ENCODE results near the gene LYPD3.

The LYPD3 gene

DNA sequence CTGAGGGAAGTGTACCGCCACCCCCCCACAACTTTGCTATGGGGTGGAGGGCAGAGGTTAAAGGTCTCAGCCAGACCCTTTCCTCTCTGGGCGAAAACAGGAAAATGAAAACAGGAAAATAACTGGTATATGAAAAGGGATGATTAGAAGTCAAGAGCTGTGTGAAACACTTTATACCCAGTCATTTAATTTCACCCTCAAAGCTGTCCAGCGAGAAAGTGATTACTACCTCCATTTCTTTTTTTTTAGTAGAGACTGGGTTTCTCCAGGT is 39.7 kb upstream of the LYPD3 start:
- peak overlapping the region in 1 of 2 donors; percentile 90 for H3K27ac ChIP-seq
- TF ChIP-seq, protein P1, sequence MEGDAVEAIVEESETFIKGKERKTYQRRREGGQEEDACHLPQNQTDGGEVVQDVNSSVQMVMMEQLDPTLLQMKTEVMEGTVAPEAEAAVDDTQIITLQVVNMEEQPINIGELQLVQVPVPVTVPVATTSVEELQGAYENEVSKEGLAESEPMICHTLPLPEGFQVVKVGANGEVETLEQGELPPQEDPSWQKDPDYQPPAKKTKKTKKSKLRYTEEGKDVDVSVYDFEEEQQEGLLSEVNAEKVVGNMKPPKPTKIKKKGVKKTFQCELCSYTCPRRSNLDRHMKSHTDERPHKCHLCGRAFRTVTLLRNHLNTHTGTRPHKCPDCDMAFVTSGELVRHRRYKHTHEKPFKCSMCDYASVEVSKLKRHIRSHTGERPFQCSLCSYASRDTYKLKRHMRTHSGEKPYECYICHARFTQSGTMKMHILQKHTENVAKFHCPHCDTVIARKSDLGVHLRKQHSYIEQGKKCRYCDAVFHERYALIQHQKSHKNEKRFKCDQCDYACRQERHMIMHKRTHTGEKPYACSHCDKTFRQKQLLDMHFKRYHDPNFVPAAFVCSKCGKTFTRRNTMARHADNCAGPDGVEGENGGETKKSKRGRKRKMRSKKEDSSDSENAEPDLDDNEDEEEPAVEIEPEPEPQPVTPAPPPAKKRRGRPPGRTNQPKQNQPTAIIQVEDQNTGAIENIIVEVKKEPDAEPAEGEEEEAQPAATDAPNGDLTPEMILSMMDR (IDR thresholded peaks at IDR 0.05): no peak

DNA sequence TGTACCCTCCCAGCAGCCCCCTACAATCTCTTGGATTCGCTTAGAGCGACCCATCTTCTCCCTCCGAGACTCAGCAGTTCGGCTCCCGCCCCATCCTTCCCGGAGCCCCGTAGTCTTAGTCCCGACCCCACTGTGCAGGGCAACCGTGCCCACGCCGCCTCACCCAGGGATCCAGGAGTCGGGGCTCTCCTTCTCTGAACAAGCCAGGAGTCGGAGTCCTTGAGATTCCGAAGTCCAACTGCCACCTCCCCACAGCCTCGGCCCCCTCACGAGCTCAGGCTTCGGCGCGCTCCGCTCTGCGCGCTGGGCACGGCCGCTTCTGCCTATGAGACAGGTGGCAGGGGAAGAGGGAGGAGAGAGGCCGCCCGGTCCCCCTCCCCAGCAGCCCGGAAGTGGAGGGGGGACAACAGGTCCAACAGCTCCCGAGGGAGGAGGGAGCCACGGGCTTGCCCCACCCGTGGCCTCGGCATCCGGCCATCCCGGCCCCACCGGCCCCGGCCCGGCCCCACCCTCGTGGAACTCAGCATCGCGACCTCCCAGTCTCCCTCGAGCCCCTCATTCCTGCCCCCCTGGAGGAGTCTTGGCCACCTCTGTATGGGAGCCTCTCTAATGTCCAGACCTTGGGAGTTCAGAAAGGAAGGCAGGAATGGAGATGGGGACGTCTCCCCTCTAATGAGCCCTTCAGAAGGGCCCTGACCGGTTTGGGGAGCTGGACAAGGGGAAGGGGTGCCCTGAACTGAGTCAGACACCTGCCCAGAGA is 39.2 kb upstream of the LYPD3 start, which contains the start of gene PHLDB3:
TSS of gene PHLDB3 (minus strand) at position 321 of the 760 bp plus-strand sequence. CDS start 628 bp downstream, outside the sequence.
- peak; percentile 80 for DNase-seq (ENCODE audit: low spot score)
- TF ChIP-seq, protein P1 (IDR thresholded peaks at IDR 0.05): no peak
- peak within 1 kb of the TSS; percentile 90 to 91 for H3K27ac ChIP-seq
- peak within 1 kb of the TSS; percentile 71 for H3K4me3 ChIP-seq

More for the DNA sequence above, 39.7 kb upstream of the LYPD3 start:
- DNase-seq (ENCODE audit: low spot score): no peak
- H3K4me3 ChIP-seq: peak overlapping the region; percentile 71

DNA sequence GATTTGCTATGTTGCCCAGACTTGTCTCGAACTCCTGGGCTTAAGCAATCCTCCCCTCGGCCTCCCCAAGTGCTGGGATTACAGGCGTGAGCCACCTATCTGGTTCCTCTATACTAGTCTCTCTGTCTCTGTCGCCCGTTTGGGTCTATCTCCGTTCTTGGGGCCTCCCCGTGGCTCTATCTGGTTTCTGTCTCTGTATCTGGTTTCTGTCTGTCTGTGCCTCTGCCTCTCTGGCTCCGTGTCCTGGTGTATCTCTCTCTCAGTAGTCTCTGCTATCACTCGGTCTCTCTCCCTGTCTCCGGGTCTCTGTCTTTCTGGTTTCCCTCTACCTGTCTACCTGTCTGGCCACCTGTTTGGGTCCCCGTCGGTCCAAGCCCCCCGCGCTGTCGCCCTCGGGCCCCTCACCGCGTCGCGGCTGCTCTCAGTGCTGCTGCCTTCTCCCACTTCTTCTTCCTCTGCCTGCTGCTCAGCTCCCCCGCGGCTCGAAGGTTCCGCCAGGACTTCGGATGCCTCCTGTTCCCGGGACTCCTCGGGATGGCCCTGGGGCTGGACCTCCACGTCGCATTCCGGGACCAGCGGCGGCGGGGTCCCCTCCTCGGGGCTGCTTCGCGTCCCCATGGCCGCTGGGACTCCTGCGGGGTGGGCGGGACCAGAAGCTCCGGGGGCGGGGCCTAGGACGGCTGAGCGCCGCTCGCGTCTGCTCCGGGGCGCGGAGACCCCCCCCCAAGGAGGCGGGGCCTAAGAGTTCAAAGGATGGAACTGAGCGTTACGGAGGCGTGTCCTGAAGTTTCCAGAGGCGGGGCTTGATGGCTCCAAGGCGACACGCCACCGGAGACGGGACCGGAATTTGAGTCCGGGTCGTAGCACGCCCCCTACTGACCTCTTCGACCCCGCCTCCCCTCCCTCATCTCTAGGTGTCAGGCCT is 38.4 kb upstream of the LYPD3 start:
- peak; percentile 96 for DNase-seq (ENCODE audit: low spot score)
- H3K27ac ChIP-seq: peak overlapping the region; percentile 90 to 91
- H3K4me3 ChIP-seq: peak overlapping the region; percentile 71
- TF ChIP-seq, protein P1 (IDR thresholded peaks at IDR 0.05): no peak

DNA sequence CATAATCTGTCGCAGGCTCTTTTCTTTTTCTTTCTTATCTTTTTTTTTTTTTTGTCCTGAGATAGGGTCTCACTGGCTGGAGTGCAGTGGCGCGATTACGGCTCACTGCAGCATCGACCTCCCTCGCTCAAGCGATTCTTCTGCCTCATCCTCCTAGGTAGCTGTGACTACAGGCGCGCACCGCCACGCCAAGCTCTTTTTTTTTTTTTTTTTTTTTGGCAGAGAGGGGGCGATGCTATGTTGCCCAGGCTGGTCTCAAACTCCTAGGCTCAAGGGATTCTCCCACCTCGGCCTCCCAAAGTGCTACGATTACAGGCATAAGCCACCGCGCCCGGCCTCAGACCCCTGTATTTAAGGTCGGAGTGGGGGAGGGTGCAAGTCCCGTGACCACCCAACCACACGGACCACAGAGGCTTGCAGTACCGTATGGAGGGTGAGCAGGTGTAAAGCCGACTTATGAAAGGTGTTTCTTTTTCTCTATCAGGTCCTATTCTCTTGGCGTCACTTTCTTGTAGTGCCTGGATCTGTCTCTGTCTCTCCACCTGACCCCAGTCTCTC is 37.1 kb upstream of the LYPD3 start:
- Histone ChIP-seq H3K4me3 (no peak overlapping the region), H3K27ac (no peak overlapping the region)
- DNase-seq (ENCODE audit: low spot score): no peak
- TF ChIP-seq, protein P1 (IDR thresholded peaks at IDR 0.05): no peak

DNA sequence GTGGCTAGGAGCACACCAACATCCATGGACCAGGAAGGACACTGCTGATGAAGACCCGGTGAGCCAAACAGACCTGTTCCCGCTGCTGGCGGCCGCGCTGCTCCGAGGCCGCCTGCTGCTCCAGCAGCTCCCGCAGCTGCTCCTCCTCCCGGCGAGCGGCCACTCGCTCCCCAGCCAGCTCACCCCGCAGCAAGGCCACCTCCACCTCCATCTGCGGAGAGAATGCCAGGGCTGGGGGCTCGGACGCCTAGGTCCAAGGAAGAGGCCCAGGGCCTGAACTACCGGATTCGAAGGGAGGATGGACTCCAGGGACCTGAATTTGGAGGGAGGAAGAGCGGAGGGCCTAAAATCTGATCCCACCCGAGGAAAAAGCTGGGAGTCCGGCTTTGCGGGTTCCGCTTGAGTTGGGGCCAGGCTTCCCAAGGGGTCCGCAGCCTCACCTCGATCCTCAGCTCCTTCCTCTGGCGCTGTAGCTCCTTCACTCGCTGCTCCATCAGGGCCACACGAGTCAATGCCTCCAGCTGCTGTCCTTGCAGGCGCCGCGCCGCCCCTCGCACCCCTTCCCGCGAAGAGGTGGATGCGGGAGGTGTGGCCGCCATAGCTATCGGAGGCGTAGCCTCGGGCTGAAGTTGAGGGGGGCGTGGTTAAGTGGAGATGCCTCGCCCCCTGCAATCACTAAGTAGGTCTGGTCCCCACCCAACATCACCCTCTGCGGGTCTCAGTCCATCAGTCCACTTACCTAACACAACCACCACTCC is 36.4 kb upstream of the LYPD3 start:
- no peak for DNase-seq (ENCODE audit: low spot score)
- TF ChIP-seq, protein P1 (IDR thresholded peaks at IDR 0.05): no peak
- H3K27ac ChIP-seq: no peak overlapping the region
- H3K4me3 ChIP-seq: no peak overlapping the region

DNA sequence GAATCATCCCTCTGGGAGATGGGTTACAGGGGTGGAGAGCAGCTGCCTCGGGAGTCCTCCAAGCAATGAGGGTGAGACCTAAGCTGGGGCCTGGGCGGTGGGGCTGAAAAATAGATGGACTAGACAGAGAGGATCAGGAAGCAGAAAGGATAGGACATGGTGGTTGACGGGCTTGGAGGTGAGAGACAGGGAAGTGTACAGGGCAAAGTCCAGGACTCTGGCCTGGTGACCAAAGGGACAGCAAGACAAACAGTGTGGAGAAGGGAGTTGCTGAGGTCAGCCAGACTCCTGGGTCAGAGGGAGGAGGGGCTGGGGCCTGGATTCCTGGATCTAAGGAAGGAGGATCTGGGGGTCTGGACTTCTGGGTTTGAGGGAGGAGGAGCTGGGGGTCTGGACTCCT is 33.6 kb upstream of the LYPD3 start:
- DNase-seq (ENCODE audit: low spot score): no peak
- H3K27ac ChIP-seq: no peak overlapping the region
- no peak overlapping the region for H3K4me3 ChIP-seq
- TF ChIP-seq, protein P1 (IDR thresholded peaks at IDR 0.05): no peak

Data from coronary artery (tissue), 2 donors.